ENCODE data around the gene ADAMTS17.

- TF ChIP-seq EZH2phosphoT487 (IDR thresholded peaks at IDR 0.05; ENCODE audit: borderline replicate concordance): no peak
- TF ChIP-seq CTCF (conservative IDR thresholded peaks at IDR 0.05; ENCODE audit: low read length): no peak
Measured at GRCh38 chr15:100108846-100109245, 232.9 kb downstream of the ADAMTS17 start.
